Activated CD4-positive, alpha-beta T cell treated with anti-CD3 and anti-CD28 coated beads, Interleukin-2, Interleukin-4, amounts not matched to agents 100 ng/mL and 50 ng/mL, durations not matched to agents 16 hours and 8 hours (primary cell): ENCODE measurements around the gene ZKSCAN1.

Experiments used
- DNase-seq: peaks from one replicate; pipeline ENCODE4 v3.0.0-alpha.2; 2020; ENCODE audit warnings: low spot score

Gene ZKSCAN1

DNA sequence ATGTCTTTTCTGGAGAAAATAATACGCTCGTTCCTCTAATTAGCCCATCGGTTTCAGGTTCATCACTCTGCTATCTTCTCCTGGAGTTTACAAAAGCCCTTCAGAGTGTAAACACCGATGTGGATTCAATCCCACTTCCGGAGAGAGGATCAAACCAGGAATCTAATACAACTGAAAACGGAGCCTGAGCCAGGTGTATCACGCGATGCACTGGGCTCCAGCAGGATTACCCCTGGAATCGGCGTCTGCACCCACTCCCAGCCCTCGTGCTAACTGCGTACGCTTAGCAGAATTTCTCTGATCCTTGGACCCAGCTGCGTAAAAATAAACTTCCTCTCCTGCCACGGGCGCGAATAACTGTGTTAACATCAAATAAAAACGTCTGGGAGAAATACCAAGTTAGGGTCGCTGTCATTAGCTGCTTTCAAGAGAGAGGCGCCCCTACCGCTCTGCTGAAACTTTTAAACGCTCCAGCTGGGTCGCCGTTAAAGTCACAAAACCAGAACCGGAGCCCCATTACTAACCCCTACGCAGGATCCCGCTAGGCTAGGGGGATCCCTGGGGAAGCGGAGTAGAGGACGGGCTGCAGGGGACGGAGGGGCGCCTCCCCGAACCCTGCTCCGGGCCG, 65.6 kb downstream of the ZKSCAN1 start:
- no peak for DNase-seq

DNA sequence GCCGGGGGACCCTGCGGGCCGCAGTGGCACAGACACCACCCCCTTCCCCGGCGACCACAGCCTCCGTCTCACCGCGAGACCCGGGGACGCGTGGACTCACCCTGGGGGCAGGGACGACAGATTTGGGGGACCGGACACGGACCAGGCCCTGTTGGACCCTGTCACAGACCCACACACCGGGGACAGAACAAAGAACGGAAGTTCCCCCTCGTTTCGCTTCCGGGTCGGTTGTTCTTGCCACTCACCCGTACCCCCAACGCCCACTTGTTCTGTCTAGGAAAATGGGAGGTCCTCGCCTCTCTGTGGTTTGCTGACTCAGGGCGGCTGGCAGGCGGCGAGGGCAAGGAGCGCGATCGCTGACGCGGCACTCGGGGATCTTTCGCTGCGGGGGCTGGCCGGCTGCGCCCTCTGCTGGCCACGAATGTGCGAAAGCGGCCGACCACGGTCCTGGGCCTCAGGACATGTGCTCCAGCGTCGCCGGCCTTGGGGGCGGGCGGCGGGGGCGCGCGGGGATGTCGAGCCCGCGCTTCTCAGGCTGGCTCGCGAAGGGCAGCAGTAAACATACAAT, 66.2 kb downstream of the ZKSCAN1 start, which contains the start of gene ZNF3:
Gene ZNF3 (minus strand): TSS at position 189 of the 568 bp plus-strand sequence. CDS start 4,366 bp downstream, outside the sequence.
- DNase-seq: peak; percentile 99

DNA sequence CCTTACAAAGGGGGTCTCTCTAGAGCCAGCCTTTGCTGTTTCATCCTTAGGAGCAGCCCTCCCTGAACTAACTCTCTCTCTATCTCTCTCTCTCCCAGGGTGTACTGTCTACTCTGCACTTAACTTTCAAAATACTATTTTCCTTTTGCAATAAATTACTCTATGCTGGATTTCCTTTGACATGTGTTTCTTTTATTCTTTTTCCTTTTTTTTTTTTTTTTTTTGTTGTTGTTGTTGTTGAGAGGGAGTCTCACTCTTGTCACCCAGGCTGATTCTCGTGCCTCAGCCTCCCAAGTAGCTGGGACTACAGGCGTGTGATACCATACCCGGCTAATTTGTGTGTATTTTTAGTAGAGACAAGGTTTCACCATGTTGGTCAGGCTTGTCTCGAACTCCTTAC, 67.6 kb downstream of the ZKSCAN1 start:
- DNase-seq: no peak

DNA sequence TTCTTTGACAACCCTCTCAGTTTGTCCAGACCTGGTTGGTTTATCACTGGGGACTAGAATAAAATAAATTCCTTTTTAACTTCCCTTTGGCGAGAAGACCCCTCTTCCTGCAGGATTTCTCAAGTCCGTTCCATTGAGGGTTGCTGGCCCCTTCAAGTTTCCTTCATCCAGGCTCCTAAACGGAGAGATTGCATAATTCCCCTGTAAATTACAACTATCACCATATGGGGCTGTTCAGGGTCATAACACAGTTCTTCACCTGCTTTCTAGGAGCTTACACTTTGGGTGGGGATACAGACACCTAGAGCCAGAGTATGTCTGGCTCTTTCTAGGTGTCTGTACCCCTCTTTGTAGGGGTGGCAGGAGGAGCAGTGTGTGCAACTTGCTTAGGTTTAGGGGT, 70.1 kb downstream of the ZKSCAN1 start:
- no peak for DNase-seq

DNA sequence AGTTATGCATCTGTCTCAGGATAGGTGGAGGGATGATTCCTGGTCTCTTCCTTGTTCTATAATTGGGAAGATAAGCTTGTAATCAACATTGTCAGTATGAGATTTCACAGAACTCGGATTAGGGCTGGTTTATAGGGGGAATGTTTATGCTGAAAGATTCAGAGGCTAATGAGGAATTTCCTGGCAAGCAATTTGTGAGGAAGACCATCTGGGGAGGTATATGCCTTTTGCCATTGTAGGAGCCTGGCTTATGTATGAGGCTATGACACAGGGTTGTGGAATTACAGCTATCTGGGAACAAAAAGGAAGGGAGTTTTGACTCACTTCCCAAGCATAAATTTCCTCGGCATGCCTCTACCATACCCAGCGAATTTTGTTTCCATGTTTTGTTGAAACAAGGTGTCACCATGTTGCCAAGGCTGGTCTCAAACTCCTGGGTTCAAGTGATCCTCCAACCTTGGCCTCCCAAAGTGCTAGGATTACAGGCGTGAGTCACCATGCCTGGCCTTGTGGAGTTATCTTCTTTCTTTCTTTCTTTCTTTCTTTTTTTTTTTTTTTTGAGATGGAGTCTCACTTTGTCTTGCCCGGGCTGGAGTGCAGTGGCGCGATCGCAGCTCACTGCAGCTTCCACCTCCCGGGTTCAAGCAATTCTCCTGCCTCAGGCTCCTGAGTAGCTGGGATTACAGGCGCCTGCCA, 71.8 kb downstream of the ZKSCAN1 start:
- no peak for DNase-seq

DNA sequence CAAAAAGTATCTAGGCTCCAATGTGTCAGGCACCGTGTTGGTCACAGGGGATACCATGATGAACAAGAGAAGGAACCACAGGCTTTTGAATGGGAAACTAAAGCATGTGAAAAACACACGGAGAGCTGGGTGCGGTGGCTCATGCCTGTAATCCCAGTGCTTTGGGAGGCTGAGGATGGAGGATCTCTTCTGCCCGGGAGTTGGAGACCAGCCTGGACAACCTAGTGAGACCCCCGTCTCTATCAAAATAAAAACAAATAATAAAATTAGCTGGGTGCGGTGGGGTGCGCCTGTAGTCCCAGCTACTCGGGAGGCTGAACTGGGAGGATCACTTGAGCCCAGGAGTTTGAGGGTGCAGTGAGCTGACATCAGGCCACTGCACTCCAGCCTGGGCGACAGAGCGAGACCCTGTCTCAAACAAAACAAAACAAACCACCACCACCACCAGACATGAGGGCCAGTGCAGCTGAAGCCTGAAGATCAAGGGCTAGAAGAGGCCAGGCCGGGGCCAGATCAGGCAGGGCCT, 72.8 kb downstream of the ZKSCAN1 start:
- DNase-seq: no peak

DNA sequence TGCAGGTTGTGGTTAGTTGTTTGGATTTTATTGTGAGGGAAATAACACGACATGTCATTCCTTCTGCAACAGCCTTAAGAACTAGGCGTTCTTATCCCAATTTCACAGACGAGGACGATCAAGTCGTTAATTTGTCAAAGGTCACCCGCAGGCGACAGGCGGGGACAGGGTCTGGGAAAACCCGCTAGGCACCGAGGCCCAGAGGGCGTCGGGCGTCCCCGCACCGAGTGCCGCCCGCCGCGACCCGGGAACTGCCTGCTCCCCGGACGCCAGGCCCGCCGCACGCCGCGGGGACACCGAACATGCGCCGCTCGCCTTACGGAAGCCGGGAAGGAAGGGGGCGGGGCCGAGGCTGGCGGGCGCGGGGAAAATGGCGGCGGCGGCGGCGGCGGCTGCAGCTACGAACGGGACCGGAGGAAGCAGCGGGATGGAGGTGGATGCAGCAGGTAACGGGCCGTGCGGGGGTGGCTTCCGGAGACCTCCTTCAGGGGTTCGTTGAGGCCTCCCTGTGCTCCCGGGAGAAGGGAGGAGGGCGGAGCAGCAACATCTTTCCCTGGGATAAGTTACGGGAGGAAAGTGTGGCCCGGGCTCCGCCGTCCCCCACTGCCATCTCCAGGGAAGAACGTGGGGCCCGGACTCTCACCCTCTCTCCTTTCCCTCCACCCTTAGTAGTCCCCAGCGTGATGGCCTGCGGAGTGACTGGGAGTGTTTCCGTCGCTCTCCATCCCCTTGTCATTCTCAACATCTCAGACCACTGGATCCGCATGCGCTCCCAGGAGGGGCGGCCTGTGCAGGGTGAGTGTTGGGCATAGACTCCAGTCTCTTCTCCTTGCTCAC, 73.4 kb downstream of the ZKSCAN1 start, which contains the start of gene COPS6:
Gene COPS6 (plus strand): TSS at position 349 of the 837 bp plus-strand sequence. CDS start 22 bp downstream, at position 371.
- peak; percentile 82 for DNase-seq

DNA sequence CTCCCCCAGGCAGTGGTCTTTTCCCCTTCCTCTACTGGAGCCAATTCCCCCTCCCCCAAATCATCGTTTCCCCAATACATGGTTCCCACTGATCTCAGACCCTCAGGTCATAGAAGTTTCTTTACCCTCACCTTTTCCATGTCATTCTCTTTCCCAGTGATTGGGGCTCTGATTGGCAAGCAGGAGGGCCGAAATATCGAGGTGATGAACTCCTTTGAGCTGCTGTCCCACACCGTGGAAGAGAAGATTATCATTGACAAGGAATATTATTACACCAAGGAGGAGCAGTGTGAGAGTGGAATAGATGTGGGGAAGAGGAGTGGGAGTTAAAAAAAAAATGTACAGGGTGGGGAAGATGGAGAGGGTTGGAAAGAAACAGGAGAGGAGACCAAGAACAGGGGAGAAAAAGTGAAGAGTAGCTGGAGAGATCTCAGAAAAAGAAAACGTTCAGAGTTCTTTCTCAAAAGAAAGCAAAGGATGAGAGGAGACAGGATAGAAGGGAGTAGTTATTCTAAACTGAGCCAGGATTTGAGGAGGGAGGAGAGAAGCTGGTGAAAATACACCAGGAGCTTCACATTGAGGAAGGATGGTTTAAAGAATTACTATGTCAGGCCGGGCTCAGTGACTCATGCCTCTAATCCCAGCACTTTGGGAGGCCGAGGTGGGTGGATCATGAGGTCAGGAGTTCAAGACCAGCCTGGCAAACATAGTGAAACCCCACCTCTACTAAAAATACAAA, 74.2 kb downstream of the ZKSCAN1 start:
- DNase-seq: no peak

DNA sequence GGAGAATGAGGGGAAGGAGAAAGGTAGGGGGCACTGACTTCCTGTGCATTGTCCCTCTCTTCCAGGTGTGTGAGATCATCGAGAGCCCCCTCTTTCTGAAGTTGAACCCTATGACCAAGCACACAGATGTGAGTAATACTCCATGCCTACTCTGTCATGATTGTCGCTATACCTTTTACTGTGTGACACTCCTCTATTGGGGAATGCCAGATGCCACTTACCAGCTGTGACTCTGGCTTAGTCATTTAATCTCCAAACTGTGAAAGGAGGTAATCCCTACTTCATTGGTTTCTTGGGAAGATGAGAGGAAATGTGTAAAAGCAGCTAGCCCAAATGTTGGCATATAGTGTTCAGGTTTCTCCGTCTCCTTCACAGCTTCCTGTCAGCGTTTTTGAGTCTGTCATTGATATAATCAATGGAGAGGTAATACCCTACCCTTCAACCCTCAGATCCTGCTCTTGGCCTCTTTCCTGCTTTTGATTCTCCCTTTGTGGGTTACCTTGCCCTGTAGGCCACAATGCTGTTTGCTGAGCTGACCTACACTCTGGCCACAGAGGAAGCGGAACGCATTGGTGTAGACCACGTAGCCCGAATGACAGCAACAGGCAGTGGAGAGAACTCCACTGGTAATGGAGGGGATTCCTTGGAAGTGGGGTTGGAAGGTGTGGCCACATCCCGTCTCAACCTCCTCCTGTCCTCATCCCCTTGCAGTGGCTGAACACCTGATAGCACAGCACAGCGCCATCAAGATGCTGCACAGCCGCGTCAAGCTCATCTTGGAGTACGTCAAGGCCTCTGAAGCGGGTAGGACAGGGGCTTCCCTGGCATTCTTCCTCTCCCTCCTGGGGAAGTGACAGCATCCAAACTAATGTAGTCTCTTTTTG, 75.4 kb downstream of the ZKSCAN1 start:
- DNase-seq: no peak
